HG03432 (cell line): ENCODE data around the gene CACNA1E.

Experiments used
- ATAC-seq: cut with Tn5 transposase; IDR thresholded peaks from one replicate; pipeline ENCODE4 v1.9.1; 2021; ENCODE audit warnings: mild to moderate bottlenecking, moderate library complexity; ENCODE audit not compliant: unreplicated experiment

Gene CACNA1E

DNA sequence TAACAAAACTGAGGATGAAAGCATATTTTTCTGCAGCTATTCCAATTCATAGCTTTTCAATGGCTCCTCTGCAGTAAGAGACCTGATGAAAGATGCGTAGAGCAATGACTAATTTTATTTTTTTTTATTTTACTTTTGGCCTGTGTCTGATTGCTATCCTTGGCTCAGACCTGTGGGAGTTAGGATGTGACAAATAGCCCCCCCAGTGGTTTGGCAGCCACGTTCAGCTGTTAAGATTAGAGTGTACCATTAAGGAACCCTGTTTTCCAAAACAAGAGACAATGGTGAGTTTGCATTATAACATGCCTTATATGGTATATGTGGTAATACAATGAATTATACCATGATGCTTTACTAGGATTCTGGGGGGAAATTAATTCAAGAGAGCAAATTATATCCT, 264.7 kb downstream of the CACNA1E start:
- ATAC-seq = no peak

DNA sequence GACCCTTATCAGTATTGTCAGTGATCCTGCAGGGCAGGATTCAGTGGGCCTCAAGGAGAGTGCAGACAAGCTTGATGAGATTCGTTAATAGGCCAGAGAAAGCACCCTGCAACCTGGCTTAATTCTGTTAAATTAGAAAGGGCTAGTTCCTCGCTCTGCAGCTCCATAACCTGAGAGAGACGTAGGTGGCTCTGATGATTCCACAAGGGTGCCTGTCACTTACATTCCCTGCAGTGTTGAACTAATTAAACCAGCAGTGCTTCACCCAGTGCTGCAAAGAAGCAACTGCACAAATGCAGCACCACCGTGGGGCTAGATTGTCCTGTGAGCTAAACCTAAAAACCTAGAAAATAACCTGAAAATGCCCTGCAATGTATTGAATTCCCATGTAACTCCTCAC, 270.8 kb downstream of the CACNA1E start:
- ATAC-seq = no peak

DNA sequence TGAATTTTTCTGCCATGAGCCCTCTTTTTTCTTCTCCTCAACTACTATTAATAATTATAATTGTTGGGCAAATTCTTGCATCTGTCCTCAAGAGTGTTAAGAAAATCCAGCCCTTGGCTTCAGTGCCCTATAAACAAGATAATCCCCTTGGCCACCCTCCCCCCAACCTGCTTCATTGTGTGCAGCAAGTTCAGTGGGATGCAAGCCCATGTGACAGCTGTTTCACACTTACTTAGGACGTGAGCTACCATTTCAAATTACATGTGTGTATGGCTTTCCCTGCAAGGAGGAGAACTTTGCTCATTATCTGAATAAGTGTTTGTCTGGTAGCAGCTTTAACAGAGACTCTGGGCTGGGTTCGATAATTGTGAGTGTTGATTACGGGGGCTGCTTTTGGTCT, 276.2 kb downstream of the CACNA1E start:
- ATAC-seq = no peak

DNA sequence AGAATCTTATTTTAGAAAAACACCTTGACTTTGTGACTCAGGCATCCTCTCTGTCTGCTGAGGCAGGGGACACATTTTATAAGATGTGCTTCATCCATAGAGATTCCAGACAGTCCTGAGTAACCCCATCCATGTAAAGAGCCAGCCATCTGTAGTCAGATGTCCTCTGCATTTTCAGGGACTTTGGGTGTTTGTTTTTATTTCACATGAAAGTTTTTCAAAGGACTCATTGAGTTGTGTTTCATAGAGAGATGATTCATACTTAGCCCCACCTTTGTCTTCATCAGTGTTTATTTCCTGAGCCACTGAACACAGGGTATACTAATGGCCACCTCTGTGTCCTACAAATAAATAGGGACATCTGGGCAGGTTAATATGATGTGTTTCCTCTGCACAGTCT, 280.4 kb downstream of the CACNA1E start:
- no peak for ATAC-seq

DNA sequence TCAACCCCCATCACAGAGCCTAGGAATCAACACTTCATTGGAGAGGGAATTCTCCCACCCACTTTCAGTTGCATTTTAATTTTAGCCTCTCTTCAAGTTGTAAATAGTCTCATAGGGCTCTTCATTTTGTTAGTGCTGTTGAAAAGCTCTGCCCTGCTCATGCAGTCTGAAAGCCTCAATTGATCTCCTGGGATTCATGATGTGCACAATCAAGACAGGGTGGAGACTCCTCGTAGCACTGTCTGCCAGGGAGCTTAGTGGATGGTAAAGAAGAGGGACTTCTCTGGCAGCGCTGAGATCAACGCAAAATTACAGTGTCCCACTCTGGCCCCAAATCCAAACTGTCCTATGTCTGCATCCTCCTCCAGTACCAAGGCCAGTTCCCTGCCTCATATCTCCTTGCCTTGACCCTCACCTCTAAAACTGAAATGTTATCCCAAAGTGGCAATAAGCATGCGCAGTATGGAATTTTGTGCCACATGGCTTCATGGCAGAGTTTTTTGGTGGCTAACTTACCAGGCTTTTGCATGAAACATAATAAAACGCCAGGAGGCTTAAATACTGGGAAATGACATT, 282.2 kb downstream of the CACNA1E start:
- ATAC-seq = no peak

DNA sequence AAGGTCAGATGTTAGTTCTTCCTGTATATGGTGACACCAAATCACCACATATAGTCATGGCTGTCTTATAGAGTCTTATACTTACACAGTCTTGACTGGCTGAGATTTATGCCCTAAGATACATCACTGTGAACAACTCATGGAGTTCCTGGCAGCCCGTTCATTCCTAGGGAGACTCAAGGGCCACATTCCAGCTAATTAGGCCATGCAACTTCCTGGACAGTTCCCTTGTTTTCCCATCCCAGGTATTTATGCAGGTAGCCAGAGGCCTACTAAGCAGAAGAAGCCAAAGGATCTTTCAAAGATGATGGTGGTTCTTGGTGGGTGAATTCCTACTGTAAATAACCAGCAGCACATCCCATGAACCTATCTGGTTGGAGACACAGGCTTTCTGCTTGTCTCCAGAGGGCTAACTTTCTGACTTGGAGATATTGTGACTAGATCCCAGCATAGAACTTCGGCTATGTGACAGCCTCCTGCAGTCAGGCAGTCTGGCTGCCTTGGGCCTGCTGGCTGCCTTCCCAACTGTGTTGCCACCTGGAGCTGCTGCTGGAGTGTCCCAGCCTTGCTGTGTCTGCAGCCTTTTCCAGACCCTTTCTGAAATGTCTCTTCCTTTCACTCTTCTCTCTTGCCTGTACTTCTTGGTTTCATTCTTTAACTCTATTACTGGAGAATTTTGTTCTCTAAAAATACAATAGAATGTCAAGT, 283.8 kb downstream of the CACNA1E start:
- no peak for ATAC-seq

DNA sequence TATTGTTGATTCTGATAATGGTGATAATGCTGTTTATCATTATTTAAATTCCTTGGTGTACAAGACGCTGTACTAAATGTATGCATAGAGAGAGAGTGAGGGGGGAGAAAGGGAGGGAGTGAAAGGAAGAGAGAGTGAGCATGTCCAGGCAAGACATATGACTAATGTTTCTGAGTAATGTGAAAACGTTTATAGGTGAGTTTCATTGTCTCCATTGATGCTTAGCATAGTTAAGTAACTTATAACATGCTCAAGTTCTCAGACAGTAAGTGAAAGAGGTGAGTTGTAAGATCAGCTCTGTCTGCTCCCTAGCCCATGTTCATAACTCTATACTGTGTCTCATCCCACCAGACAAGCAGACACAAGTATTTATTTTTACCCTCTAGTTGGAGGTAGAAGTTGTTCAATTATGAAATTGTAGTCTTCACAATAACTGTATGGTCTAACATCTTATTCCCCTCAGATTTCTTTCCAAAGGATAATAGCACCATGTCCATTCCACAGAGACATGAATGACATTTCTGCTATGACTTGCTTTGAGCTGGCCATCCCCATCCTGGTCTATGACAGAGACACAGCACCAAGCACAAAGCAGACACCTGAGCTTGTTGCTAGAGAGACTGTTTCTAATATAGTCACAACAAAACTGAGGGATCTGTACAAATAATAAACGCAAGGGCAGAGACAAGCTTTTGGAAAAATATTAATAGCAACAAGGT, 285.1 kb downstream of the CACNA1E start:
- peak; percentile 89 for ATAC-seq

DNA sequence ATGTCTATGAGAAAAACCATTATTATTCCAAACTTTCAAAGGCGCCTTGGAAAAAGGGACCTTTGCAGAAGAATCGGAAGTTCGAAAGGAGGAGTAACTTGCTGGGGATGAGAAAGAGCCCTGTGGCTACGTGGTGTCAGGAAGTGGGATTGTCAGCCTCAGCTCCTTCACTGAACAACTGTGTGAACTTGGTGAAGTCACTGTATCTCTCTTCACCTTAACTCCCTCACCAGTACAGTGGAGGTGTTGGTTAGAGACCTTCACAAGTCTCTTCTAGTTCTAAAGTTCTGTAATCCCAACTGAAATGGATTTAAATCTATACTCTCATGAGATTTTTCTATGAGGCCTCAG, 285.6 kb downstream of the CACNA1E start:
- ATAC-seq = no peak

DNA sequence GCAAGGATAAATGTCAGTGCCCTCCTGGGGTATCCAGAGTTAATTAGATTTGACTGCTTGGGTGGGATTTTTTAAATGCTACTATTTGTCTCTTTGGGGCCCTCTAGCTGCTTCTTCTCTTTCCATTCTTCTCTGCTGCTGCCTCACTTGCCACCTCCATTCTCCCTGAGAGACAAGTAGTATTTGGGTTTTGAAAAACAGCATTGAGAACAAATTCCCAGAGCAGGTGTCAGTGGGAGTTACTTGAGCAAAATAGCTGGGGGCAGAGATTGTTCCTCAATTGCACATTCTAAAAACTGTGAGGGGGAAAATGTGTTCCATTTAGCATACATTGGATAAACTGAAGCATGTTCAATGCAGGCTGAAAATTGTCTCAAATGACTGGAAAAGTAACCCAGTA, 286.5 kb downstream of the CACNA1E start:
- ATAC-seq = no peak

DNA sequence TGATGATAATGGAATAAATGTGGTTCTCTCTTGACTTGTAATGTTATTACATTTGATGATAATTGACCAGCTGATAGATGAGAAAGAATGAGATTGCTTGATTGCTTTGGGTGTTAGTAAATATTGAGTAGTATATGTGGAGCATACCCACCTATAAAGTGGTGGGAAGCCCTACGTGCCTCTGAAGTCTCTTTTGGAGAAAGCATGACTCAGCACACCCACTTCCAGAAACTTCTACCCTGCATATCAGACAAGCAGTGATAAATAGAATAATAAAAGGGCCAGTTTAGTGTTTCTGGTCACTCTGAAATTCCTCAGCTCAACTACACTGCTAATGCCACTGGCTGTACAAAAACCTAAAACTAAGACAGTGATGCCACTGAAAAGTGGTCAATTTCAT, 289.4 kb downstream of the CACNA1E start:
- ATAC-seq = no peak

DNA sequence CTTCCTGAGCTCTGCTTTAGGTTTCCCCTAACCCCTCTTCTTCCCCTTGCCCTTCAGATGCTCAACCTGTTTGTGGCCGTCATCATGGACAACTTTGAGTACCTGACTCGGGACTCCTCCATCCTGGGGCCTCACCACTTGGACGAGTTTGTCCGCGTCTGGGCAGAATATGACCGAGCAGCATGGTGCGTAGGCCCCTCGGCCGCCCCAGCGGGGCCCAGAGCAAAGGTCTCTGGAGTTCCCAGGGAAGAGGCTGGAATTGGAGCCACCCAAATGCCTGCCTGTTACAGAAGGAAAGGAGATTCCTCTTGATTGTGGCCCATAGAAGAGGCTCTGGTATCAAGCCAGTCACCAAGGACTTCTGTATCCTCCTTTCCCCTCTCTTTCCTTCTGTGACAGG, 292.7 kb downstream of the CACNA1E start:
- no peak for ATAC-seq

DNA sequence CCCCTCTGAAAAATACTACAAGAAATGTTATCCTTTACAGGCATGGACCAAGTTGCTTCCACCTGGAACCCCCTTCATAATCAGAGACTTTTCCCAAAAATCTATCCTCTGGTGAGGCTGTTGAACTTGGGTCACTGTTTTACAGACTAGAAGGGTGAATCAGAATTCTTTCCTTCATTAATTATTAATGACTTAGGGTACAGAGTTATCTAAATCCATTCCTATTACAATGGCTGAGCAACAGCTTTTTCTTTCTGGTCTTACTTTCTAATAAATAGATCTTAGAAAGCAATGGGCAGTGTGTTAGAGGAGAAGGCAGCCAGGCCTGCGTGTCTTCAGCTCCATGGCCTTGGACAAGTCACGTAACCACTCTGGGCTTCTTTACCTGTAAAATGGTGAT, 294.0 kb downstream of the CACNA1E start:
- ATAC-seq = no peak

DNA sequence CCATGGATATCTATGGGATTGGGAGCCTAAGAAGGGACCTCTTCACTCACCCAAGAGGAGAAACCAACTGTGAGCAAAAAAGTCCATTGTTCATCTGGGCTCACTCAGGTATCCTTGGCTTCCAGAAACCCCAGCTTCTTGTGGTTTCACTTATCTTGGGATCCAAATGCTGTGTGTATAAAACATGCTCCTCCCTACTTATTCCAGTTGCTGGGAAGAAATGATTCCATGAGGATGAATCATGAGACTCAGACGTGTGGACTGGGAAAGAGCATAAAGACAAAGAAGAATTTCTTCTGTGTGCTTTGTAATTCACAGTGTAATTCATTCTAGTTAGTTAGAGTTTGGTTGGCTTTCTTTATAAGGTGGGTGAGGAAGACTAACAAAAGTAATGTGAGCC, 294.5 kb downstream of the CACNA1E start:
- ATAC-seq = no peak

DNA sequence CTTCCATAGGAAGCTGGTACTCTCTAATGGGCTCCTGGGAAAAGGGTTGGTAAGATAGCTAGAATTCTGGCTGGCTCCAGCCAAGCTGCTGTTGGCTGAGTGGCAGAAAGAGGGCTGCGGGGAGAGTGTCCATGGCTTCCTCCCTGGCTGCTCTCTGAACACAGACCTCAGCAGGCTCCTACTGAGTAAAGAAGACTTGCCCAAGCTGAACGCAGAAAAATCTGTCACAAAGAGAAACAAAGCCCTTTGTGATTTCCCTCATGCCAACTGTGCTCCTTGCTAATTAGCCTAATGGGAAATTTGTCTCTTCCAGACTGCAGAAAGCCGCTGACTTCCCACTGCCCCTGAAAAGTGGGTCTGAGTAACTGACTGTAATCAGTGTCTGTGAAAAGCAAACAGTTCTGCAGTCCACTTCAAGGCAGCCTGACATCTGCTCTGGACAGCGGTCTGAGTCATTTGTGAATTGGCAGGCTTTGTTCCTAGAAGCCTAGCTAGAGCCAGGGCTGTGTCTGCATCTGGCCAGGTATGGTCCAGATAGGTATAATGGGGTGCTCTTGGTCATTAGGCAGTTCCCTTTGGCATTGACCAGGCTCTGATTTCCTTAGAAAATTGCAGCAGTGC, 295.4 kb downstream of the CACNA1E start:
- ATAC-seq = no peak

DNA sequence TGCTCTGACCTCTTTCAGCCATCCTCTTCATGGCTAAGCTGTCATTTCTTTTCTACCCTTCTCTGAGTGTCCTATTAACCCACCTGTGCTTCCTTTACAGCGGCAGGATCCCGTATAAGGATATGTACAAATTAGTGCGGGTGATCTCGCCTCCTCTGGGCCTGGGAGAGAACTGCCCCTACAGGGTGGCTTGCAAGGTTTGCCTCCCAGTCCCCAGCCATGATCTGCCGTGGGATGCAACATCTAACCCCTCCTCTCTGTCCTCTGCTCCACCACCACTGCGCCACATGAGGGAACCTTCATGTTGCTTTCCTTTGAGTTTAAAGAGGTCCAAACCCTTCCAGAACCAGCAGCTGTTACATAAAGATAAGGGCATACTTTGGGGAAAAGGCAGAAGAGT, 296.0 kb downstream of the CACNA1E start:
- ATAC-seq = no peak

DNA sequence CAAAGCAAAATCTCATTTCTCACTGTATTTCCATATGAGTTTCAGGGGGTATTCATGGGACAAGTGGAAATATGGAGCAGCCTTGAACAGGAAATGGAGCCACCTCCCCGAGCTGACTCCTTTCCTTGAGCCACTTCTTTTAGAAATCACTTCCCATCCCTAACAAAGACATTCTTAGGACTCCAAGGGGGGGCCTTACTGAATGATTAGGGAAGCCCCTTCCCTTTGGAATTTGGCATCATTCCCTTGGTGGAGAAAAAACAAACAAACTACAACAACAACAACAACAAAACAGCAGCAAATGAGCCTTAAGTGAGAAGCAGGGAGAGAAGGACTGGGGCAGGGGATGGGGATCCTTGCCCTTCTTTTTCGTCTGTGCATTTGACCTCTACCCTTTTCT, 299.9 kb downstream of the CACNA1E start:
- no peak for ATAC-seq

DNA sequence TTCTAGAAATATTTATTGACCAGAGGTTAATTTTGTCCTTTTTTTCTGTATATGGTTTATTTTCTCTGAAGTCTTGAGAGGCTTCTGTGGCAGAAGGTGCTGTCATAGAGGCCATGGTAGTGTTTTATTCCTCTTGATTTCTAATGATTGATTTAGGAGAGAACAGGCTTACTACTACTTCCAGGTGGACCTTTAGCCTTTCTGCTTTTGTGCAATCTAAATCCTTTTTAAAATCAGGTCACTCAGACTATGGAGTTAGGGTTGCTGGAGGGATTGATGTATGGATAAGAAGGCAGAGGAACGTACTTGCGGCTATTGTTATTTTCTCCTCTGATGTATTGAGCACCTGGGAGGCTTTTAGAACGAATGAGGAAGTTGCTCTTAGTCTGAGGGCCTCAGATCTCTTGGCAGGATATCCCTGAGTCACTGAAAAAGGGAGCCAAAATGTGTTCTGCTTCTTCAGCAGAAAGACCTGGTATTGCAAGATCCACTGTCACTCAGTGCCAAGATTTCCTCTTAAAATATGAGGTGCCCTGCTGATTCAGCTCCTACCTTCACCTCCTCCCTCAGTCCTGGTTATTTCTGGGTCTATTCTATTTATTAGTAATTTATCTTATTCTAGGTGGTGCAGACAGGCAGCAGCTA, 300.8 kb downstream of the CACNA1E start:
- no peak for ATAC-seq

DNA sequence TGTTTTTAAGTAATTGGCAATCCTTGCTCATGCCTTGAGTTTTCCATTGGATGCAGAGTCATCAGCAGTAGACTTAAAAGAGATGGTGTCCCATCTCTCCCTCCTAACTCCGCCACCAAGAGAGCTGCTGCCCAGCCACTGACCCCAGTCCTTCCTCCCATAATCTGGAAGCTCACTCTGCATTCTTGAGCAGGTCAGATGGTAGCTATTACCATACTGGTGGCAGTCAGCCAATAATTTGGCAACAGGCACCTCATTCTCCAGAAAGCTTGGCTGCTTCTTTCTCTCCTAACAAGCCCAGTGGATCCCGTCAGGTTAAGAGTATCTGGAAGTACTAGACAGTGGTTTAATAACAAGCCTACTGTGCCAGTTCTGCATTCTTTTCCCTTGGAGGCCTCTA, 306.1 kb downstream of the CACNA1E start:
- no peak for ATAC-seq

DNA sequence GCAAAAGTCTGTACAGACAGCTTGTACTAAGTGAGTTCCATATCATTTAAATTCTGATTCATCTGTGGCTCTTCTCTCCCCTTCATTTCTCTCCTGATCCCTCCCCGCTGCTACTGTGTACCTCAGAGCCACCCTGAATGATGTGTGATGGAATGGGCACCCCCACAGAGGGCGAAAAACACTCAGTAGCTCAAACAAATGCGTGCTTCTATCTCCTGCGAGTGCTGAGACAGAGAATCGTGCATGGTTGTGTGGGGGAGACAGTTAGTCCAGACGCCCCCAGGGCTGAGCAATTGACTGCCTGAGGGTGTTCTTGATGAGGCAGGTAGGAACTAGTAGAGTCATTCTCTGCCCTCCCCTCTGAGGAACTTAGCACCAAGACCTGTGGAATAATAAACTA, 308.4 kb downstream of the CACNA1E start:
- no peak for ATAC-seq

DNA sequence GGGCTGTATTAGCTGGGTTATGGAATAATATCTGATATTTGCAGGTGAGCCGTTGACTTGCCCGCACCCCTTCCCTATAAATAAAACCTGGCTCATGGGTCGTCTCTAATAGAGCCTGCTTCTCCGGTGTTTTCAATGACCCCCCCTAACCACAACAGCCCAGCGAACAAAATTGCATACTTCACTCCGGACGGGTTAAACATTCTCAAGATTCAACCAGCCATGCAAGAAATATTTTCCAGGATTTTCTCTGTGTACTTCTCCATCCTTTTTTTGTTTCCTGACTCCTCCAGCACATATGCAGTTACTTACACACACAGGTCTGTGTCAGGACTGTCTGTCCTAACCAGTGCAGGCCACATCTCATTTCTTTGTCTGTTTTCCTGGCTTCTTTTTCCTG, 310.5 kb downstream of the CACNA1E start:
- no peak for ATAC-seq

DNA sequence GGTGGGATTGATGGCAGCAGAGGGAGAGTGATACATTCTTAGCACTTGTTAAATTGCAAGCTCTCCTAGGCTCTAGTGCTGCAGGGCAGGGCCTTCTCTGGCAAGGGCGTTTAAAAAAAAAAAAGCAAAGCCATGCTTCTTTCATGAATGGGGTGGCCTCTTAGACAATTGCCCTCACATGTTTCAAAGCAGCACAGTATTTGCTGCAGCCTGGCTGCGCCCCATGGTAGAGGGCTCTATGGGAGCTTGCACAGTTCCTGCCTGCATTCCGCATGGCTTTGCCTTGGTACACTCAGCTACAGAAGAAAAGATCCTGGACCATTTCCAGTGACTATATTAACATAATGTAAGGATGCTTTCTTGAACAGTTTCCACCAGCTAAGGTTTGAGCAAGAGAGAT, 311.0 kb downstream of the CACNA1E start:
- no peak for ATAC-seq
